Upper lobe of right lung (tissue), 1 donor: Measurements from ENCODE around the gene PARD3. TPM values are rescaled to one million over a fixed set of nuclear protein-coding genes. Genes with fewer than 3 reads are reported as not detected.

Experiments used
- ATAC-seq: fragments of 200-7000 bp; cut with Tn5 transposase; one replicate; pipeline ENCODE4 v1.9.1; 2020; ENCODE audit warnings: mild to moderate bottlenecking, moderate library complexity
- DNase-seq: peaks from one replicate; pipeline ENCODE4 v3.0.0-alpha.2; 2020
- H3K27ac ChIP-seq: fragments of 200-600 bp; one replicate; pipeline ENCODE4 v1.8.0; 2022
- H3K27me3 ChIP-seq: fragments of 200-600 bp; one replicate; pipeline ENCODE4 v1.8.0; 2022; ENCODE audit warnings: mild to moderate bottlenecking
- H3K36me3 ChIP-seq: fragments of 200-600 bp; one replicate; pipeline ENCODE4 v1.8.0; 2022
- H3K4me1 ChIP-seq: fragments of 200-600 bp; one replicate; pipeline ENCODE4 v1.8.0; 2022
- H3K4me3 ChIP-seq: fragments of 200-600 bp; one replicate; pipeline ENCODE4 v1.8.0; 2022; ENCODE audit warnings: mild to moderate bottlenecking
- H3K9me3 ChIP-seq: fragments of 200-600 bp; one replicate; pipeline ENCODE4 v1.8.0; 2022
- CTCF ChIP-seq: fragments of 200-600 bp; IDR thresholded peaks from one replicate; pipeline ENCODE4 v1.8.0; 2022; ENCODE audit warnings: antibody characterized with exemption
- intact Hi-C: fragments of 100-400 bp; cut with DNase I; formaldehyde crosslinking; loops from one replicate; pipeline ENCODE4 v1.11.0; 2022
- total RNA-seq: library from RNA; stranded (reverse); fragmentation: NEBNext Ultra II Directional; extraction: Animal tissue kit (Norgen Biotek cat#: 25700); gene quantifications from one replicate; pipeline ENCODE4 v1.2.1, GENCODE V29; 2021
- donor health status: DM: no; HTN: yes; CAD: no; lungs with severe emphysema.

PARD3 gene
- total RNA-seq, 1 donor from 2014 or later, result 38.5 TPM

DNA sequence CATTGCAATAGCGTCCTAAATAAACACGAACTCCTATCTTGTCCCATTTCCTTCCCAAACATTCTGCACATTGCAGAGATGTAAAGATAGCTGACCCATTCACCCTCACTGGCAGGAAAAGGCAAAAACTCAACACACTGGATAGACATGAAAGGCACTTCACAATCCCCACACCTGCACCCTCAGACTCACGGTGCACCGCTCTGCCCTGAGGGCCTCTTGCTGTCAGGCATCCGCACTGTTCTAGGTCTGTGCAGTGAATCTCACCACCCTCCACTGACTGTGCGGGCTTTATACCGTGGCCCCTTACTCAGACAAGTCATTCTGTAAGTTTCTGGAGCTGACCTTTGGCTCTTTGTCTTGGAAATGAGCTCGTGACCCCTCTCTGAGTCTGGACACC is 42.9 kb upstream of the PARD3 start:
- intact Hi-C loops, result no loop called here
- H3K36me3 ChIP-seq, result no peaks in the 10 kb centered on the region
- DNase-seq, result no peak
- no peak overlapping the region for H3K27ac ChIP-seq
- no peak for ATAC-seq
- H3K27me3 ChIP-seq, result no peaks in the 10 kb centered on the region
- H3K9me3 ChIP-seq, result no peaks in the 10 kb centered on the region
- no peaks in the 10 kb centered on the region for H3K4me1 ChIP-seq
- TF ChIP-seq CTCF, result no peak
- no peak overlapping the region for H3K4me3 ChIP-seq

DNA sequence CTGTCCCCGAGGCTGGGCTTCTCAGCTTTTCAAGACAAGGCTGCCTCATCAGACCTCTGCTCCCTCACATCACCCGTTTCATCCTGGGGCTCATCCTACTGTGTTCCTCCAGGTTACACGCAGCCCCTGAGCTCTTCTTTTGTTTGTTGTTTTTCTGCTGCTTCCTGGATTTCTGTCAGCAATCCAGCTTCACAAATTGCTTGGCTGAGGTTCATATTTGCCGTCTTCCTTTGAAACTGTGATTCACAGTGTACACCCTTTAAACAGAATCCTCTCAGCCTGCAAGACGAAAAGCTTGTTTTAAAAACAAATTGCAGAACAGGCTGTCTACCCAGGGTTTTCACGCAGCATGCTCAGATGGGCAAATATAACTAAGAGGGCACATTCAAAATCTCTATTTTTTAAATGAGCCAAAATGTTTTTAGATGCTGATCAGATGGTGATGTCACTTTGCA is 39.1 kb upstream of the PARD3 start:
- intact Hi-C loops, result no loop called here
- ATAC-seq (no peak), DNase-seq (no peak)
- Histone ChIP-seq H3K4me1 (no peaks in the 10 kb centered on the region), H3K27ac (no peak overlapping the region), H3K36me3 (no peaks in the 10 kb centered on the region), H3K9me3 (no peaks in the 10 kb centered on the region), H3K27me3 (no peaks in the 10 kb centered on the region), H3K4me3 (no peak overlapping the region)
- TF ChIP-seq CTCF, result no peak

GRCh38 chr10:34853357-34853756 is 38.3 kb upstream of the PARD3 start:
- Histone ChIP-seq H3K27me3 (no peaks in the 10 kb centered on the region), H3K4me1 (no peaks in the 10 kb centered on the region), H3K36me3 (no peaks in the 10 kb centered on the region), H3K27ac (no peak overlapping the region), H3K4me3 (no peak overlapping the region), H3K9me3 (no peaks in the 10 kb centered on the region)
- ATAC-seq, result no peak
- no peak for DNase-seq
- TF ChIP-seq CTCF, result no peak
- intact Hi-C loops, result no loop called here

- H3K4me1 ChIP-seq, result no peaks in the 10 kb centered on the region
- H3K4me3 ChIP-seq, result no peak overlapping the region
- intact Hi-C loops, result no loop called here
- DNase-seq, result no peak
- no peaks in the 10 kb centered on the region for H3K27me3 ChIP-seq
- H3K27ac ChIP-seq, result no peak overlapping the region
- no peak for TF ChIP-seq CTCF
- ATAC-seq, result no peak
- no peaks in the 10 kb centered on the region for H3K9me3 ChIP-seq
- H3K36me3 ChIP-seq, result no peaks in the 10 kb centered on the region
These were observed 35.5 kb upstream of the PARD3 start for GRCh38 chr10:34850558-34850957.

- no peak for TF ChIP-seq CTCF
- Histone ChIP-seq H3K4me3 (no peak overlapping the region), H3K27ac (no peak overlapping the region), H3K36me3 (no peaks in the 10 kb centered on the region), H3K4me1 (no peaks in the 10 kb centered on the region), H3K27me3 (no peaks in the 10 kb centered on the region), H3K9me3 (no peaks in the 10 kb centered on the region)
- intact Hi-C loops, result no loop called here
- ATAC-seq, result no peak
- DNase-seq, result no peak
These were observed 34.9 kb upstream of the PARD3 start for GRCh38 chr10:34850036-34850435.

DNA sequence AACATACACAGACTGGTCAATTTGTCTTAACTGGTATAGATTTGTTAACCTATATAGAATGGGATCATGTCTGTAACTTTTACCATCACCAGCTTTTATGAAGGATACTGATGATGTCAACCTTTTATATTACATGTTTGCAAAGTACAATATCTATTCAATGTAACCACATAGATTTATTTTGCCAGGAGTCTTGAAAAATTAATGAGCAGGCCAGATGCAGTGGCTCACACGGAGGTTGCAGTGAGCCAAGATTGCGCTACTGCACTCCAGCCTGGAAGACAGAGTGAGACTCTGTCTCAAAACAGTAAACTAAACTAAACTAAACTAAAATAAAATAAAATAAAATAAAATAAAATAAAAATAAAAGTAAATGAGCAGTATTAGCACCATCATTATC is 30.0 kb upstream of the PARD3 start:
- Histone ChIP-seq H3K4me3 (no peak overlapping the region), H3K4me1 (no peaks in the 10 kb centered on the region), H3K27me3 (no peaks in the 10 kb centered on the region), H3K27ac (no peak overlapping the region), H3K36me3 (no peaks in the 10 kb centered on the region), H3K9me3 (no peaks in the 10 kb centered on the region)
- ATAC-seq (no peak), DNase-seq (no peak)
- TF ChIP-seq CTCF, result no peak
- intact Hi-C loops, result no loop called here
